Adrenal gland (tissue), 12 donors: ENCODE data around the gene NPAS3. TPM values are rescaled to one million over a fixed set of nuclear protein-coding genes. Genes with fewer than 3 reads are reported as not detected.

Source experiments
- DNase-seq, 7 donors: peaks; one replicate each; pipeline ENCODE4 v3.0.0-alpha.2; 2019 to 2020
- H3K27ac ChIP-seq, 5 donors: fragments of 200-600 bp; sonication (generic) in 4 of 5; 1 replicate in 3 of 5; 2 replicates in 2 of 5; pipeline versions ENCODE4 v1.5.1 to v1.8.0; 2016 to 2020; ENCODE audit warnings: mild to moderate bottlenecking in 1 of 5
- H3K27me3 ChIP-seq: fragments of 200-600 bp; 2 replicates; pipeline ENCODE4 v1.8.0; 2021
- H3K36me3 ChIP-seq, 2 donors: fragments of 200-600 bp; replicated peaks in 1 of 2; 1 replicate in 1 of 2; 2 replicates in 1 of 2; pipeline versions ENCODE4 v1.5.1 to v1.8.0; 2018 to 2022
- H3K4me1 ChIP-seq, 2 donors: fragments of 200-600 bp; replicated peaks in 1 of 2; 1 replicate in 1 of 2; 2 replicates in 1 of 2; pipeline versions ENCODE4 v1.5.1 to v1.8.0; 2018 to 2021
- H3K4me3 ChIP-seq, 4 donors: fragments of 200-600 bp; sonication (generic) in 3 of 4; one replicate each; pipeline ENCODE4 v1.5.1; 2016 to 2018
- H3K9me3 ChIP-seq, 3 donors: fragments of 200-600 bp; sonication (generic) in 1 of 3; replicated peaks in 1 of 3; 1 replicate in 2 of 3; 2 replicates in 1 of 3; pipeline versions ENCODE4 v1.5.1 to v1.8.0; 2016 to 2021
- CTCF ChIP-seq, 6 experiments: fragments of 450-650 bp in 4 of 6; fragments of 200-600 bp in 2 of 6; sonication (generic) in 1 of 6; IDR thresholded peaks; 1 replicate in 5 of 6; 2 replicates in 1 of 6; pipeline versions ENCODE4 v1.5.1 to v1.8.0; 2016 to 2021; ENCODE audit warnings: antibody characterized with exemption in 6 of 6, mild to moderate bottlenecking in 2 of 6, moderate library complexity in 1 of 6
- POLR2A ChIP-seq, 2 donors: fragments of 450-650 bp; IDR thresholded peaks; one replicate each; pipeline ENCODE4 v1.6.1; 2017; ENCODE audit warnings: antibody characterized with exemption in 2 of 2, mild to moderate bottlenecking in 2 of 2, moderate library complexity in 1 of 2
- WGBS, 4 donors: extraction: QIAGEN DNeasy Blood & Tissue Kit in 2 of 4; methylation state at CpG; one replicate each; pipeline versions ENCODE4 v1.1.5 to v1.1.7; 2013 to 2017; 5-methylcytosine and 5-hydroxymethylcytosine counted together
- intact Hi-C, 2 donors: fragments of 100-400 bp; cut with DNase I; formaldehyde crosslinking; loops; one replicate each; pipeline versions ENCODE4 v1.14.1 to v1.15.0; 2022 to 2023
- polyA plus RNA-seq, 3 donors: library from polyadenylated mRNA; stranded (reverse); fragments of 200-250 nt in 2 of 3; fragments of 350-450 nt in 1 of 3; fragmentation: Illumina TruSeq in 1 of 3; extraction: RNeasy Lipid Tissue Mini Kit (QIAGEN cat#74804) in 1 of 3; gene quantifications; one replicate each; pipeline ENCODE4 v1.2.3, GENCODE V29; 2013 to 2014
- total RNA-seq, 9 donors: library from RNA; depleted of rRNA in 4 of 9; stranded (reverse); fragments of >200 nt in 4 of 9; fragments of 120-200 nt in 1 of 9; fragmentation: NEBNext Ultra II Directional in 1 of 9; extraction: Animal tissue kit (Norgen Biotek cat#: 25700) in 1 of 9; gene quantifications; one replicate each; pipeline versions ENCODE4 v1.1.0 to v1.2.4, GENCODE V29; 2013 to 2023
- donor health status: healthy with polysubstance abuse.
- donor health status: Bipolar disorder and iron deficiency.
- donor health status: DM: yes; HTN: yes; CAD: no.
- donor health status: DM: no; HTN: no; CAD: no.
- donor health status: DM: no; HTN: no; CAD: no.
- donor health status: DM: yes; HTN: yes; CAD: no.

NPAS3 gene
- total and polyA plus RNA-seq, 12 donors, result 0.36 to 7.5 (median 1.5) TPM

- no peak overlapping the region for H3K27ac ChIP-seq
- no peaks in the 10 kb centered on the region for H3K36me3 ChIP-seq
- no peak for DNase-seq
- no peaks in the 10 kb centered on the region for H3K4me1 ChIP-seq
- TF ChIP-seq CTCF (IDR thresholded peaks at IDR 0.05) (no peak), POLR2A (IDR thresholded peaks at IDR 0.05) (no peak)
- intact Hi-C loops, result no loop called here
- no peaks in the 10 kb centered on the region for H3K27me3 ChIP-seq
- no peaks in the 10 kb centered on the region for H3K9me3 ChIP-seq
- H3K4me3 ChIP-seq, result no peak overlapping the region
- WGBS, 4 donors, result 74 to 84% (median 78%) methylated on average over 3 of the region's 3 CpGs
Measured at GRCh38 chr14:33254342-33254741, 315.7 kb downstream of the NPAS3 start.

- H3K4me3 ChIP-seq, result no peak overlapping the region
- no peak for DNase-seq
- no peaks in the 10 kb centered on the region for H3K9me3 ChIP-seq
- H3K27me3 ChIP-seq, result no peaks in the 10 kb centered on the region
- 31 to 53% (median 44%) methylated on average over 1 of the region's 1 CpG for WGBS, 4 donors
- H3K4me1 ChIP-seq, result no peaks in the 10 kb centered on the region
- intact Hi-C loops, result no loop called here
- TF ChIP-seq CTCF (IDR thresholded peaks at IDR 0.05) (no peak), POLR2A (IDR thresholded peaks at IDR 0.05) (no peak)
- H3K36me3 ChIP-seq, result no peaks in the 10 kb centered on the region
- H3K27ac ChIP-seq, result no peak overlapping the region
Measured at GRCh38 chr14:33254861-33255395, 316.2 kb downstream of the NPAS3 start.

- no peak overlapping the region for H3K27ac ChIP-seq
- no peaks in the 10 kb centered on the region for H3K36me3 ChIP-seq
- no peaks in the 10 kb centered on the region for H3K4me1 ChIP-seq
- no peak overlapping the region for H3K4me3 ChIP-seq
- 60 to 83% (median 81%) methylated on average over 2 of the region's 2 CpGs for WGBS, 4 donors
- H3K27me3 ChIP-seq, result no peaks in the 10 kb centered on the region
- intact Hi-C loops, result no loop called here
- no peak for TF ChIP-seq CTCF (IDR thresholded peaks at IDR 0.05)
- DNase-seq, result no peak
- no peaks in the 10 kb centered on the region for H3K9me3 ChIP-seq
Measured at GRCh38 chr14:33257796-33258195, 319.1 kb downstream of the NPAS3 start.

- no peak overlapping the region for H3K4me3 ChIP-seq
- H3K27me3 ChIP-seq, result no peaks in the 10 kb centered on the region
- intact Hi-C loops, result no loop called here
- TF ChIP-seq CTCF (IDR thresholded peaks at IDR 0.05), result no peak
- TF ChIP-seq POLR2A (IDR thresholded peaks at IDR 0.05), result no peak
- H3K36me3 ChIP-seq, result no peaks in the 10 kb centered on the region
- no peaks in the 10 kb centered on the region for H3K4me1 ChIP-seq
- DNase-seq, result no peak
- no peaks in the 10 kb centered on the region for H3K9me3 ChIP-seq
- H3K27ac ChIP-seq, result no peak overlapping the region
- WGBS, 4 donors, result 83 to 90% (median 85%) methylated on average over 6 of the region's 6 CpGs
Measured at GRCh38 chr14:33259764-33260163, 321.1 kb downstream of the NPAS3 start.
